BJ (cell line): ENCODE measurements around the gene MXD1. TPM values are rescaled to one million over a fixed set of nuclear protein-coding genes. Genes with fewer than 3 reads are reported as not detected.

ENCODE experiments used
- CTCF ChIA-PET: fragments of 350-600 bp; formaldehyde crosslinking; extraction: SDS; loops from one replicate; lab custom pipeline; 2021; ENCODE audit warnings: antibody characterized with exemption, inconsistent platforms; lab: Yijun Ruan, JAX
- POLR2A ChIA-PET: fragments of 300-600 bp; sonication (Branson Sonifier 250); formaldehyde crosslinking; extraction: SDS; loops from one replicate; lab custom pipeline; 2021; ENCODE audit warnings: antibody characterized with exemption; lab: Charles Lee
- DNase-seq: peaks from one replicate; pipeline ENCODE4 v3.0.0-alpha.2; 2011; ENCODE audit warnings: low read depth
- H3K27me3 ChIP-seq: 2 replicates; pipeline ENCODE4 v1.6.0; 2011; ENCODE audit warnings: low read length; ENCODE audit not compliant: control insufficient read depth, insufficient read depth
- H3K36me3 ChIP-seq: 2 replicates; pipeline ENCODE4 v1.5.1; 2011; ENCODE audit warnings: low read length; ENCODE audit not compliant: control insufficient read depth, insufficient read depth
- H3K4me3 ChIP-seq: 2 replicates; pipeline ENCODE4 v1.5.1; 2011; ENCODE audit warnings: low read depth, mild to moderate bottlenecking, control low read depth, low read length
- polyA plus RNA-seq: library from polyadenylated mRNA; depleted of rRNA; stranded (reverse); fragments of >200 nt; gene quantifications from 2 replicates; pipeline ENCODE4 v1.2.3, GENCODE V29; 2011
- TF ChIP-seq, protein P1 (sequence below): IDR thresholded peaks from 2 replicates; pipeline ENCODE4 v1.5.1; 2011; ENCODE audit warnings: low read depth, mild to moderate bottlenecking, control low read depth, inconsistent platforms, low read length, moderate library complexity; ENCODE audit not compliant: insufficient read depth

MXD1 gene
- polyA plus RNA-seq, 1 experiment: 3.9 TPM

- Histone ChIP-seq H3K27me3 (peaks cover 2% of the 10 kb centered on the region; the same call in 1 of the 2 replicates), H3K36me3 (no peaks in the 10 kb centered on the region), H3K4me3 (no peak overlapping the region)
- no peak for DNase-seq
- TF ChIP-seq, protein P1, sequence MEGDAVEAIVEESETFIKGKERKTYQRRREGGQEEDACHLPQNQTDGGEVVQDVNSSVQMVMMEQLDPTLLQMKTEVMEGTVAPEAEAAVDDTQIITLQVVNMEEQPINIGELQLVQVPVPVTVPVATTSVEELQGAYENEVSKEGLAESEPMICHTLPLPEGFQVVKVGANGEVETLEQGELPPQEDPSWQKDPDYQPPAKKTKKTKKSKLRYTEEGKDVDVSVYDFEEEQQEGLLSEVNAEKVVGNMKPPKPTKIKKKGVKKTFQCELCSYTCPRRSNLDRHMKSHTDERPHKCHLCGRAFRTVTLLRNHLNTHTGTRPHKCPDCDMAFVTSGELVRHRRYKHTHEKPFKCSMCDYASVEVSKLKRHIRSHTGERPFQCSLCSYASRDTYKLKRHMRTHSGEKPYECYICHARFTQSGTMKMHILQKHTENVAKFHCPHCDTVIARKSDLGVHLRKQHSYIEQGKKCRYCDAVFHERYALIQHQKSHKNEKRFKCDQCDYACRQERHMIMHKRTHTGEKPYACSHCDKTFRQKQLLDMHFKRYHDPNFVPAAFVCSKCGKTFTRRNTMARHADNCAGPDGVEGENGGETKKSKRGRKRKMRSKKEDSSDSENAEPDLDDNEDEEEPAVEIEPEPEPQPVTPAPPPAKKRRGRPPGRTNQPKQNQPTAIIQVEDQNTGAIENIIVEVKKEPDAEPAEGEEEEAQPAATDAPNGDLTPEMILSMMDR: no peak
- ChIA-PET CTCF (no interaction called here), POLR2A (no interaction called here)
These were observed 51.0 kb downstream of the MXD1 start for GRCh38 chr2:69965756-69966445.

DNA sequence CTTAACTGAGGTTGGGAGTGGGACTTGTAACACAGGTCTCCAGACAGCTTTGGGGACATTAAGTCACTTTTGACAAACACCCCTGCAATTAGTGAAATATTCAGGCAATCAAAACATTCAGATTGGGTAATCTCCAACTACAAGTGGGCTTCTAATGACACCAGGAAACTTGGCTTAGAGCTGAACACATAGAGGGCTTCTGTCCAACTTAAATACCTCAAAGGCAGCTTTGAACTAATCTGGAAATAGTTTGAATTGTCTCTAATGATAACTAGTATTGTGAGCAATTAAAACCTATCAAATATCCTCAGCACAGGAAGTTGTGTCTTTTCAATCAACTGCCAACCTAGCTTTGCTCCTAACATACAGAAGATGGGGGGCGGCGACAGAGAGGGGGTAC is 51.6 kb downstream of the MXD1 start:
- TF ChIP-seq, protein P1: no peak
- no peaks in the 10 kb centered on the region for H3K36me3 ChIP-seq
- no peak overlapping the region for H3K4me3 ChIP-seq
- peaks cover 2% of the 10 kb centered on the region; the same call in 1 of the 2 replicates for H3K27me3 ChIP-seq
- no peak for DNase-seq
- ChIA-PET POLR2A (no interaction called here), CTCF (no interaction called here)

GRCh38 chr2:69968609-69969008 is 53.7 kb downstream of the MXD1 start:
- CTCF ChIA-PET: no interaction called here
- no peak for DNase-seq
- H3K27me3 ChIP-seq: peaks cover 1% of the 10 kb centered on the region
- TF ChIP-seq, protein P1: no peak
- no peak overlapping the region for H3K4me3 ChIP-seq
- POLR2A ChIA-PET: no interaction called here
- no peaks in the 10 kb centered on the region for H3K36me3 ChIP-seq

DNA sequence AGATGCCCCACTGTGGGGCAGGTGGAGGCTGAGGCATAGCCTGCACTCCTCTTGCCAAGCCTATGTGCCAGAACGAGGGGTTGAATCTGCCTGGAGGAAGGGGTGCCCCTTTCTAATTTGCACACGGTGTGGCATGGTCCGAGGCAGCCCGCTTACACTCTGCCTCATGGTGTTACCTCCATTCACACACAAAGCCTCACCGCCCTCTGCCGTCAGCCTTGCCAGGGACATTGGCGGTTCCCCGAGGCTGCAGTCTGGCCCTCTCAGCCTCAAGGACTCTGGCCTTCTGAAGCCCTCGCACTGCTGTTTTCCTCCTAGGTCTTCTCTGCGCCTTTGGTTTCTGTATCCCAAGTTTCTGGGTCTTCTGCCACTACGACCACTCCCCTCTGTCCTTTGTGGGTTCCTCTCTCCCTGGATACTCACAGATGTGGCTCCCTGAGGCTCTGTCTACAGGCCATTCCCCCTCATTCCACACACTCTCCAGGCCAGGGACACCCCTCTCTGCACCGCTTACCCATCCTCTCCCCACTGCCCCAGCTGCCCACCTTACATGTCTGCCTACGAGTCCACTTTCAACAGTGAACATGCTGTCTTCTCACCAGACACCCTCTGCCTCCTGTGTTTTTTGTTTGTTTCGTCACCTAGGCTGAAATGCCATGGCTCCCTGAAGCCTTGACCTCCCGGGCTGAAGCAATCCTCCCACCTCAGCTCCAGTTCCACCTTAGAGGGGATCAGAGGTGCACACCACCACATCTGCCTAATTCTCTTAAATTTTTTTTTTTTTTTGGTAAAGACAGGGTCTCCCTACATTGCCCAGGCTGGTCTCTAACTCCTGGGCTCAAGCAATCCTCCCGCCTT is 54.4 kb downstream of the MXD1 start:
- H3K36me3 ChIP-seq: no peaks in the 10 kb centered on the region
- peaks cover 1% of the 10 kb centered on the region for H3K27me3 ChIP-seq
- POLR2A ChIA-PET: no interaction called here
- CTCF ChIA-PET: no interaction called here
- no peak overlapping the region for H3K4me3 ChIP-seq
- TF ChIP-seq, protein P1: no peak
- DNase-seq: no peak

GRCh38 chr2:69969991-69970390 is 55.1 kb downstream of the MXD1 start:
- ChIA-PET CTCF (no interaction called here), POLR2A (no interaction called here)
- H3K4me3 ChIP-seq: no peak overlapping the region
- no peaks in the 10 kb centered on the region for H3K36me3 ChIP-seq
- DNase-seq: no peak
- TF ChIP-seq, protein P1: no peak
- peaks cover 1% of the 10 kb centered on the region for H3K27me3 ChIP-seq
